Skeletal muscle satellite cell (primary cell): Measurements from ENCODE around the gene MLF2.

Experiments
- H3K27me3 ChIP-seq: 2 replicates; pipeline ENCODE4 v1.7.0; 2013; ENCODE audit warnings: low read length; ENCODE audit not compliant: control insufficient read depth, insufficient read depth
- H3K36me3 ChIP-seq: 2 replicates; pipeline ENCODE4 v1.7.0; 2013; ENCODE audit warnings: mild to moderate bottlenecking, control low read depth, low read length; ENCODE audit not compliant: insufficient read depth
- H3K4me1 ChIP-seq: 2 replicates; pipeline ENCODE4 v1.7.0; 2013; ENCODE audit warnings: low read length; ENCODE audit not compliant: control insufficient read depth, insufficient read depth
- H3K4me2 ChIP-seq: 2 replicates; pipeline ENCODE4 v1.7.0; 2013; ENCODE audit warnings: mild to moderate bottlenecking, low read length
- H3K4me3 ChIP-seq: 2 replicates; pipeline ENCODE4 v1.7.0; 2013; ENCODE audit warnings: low read length
- H3K9ac ChIP-seq: 2 replicates; pipeline ENCODE4 v1.7.0; 2013; ENCODE audit warnings: mild to moderate bottlenecking, low read depth, low read length, moderate library complexity
- H3K9me3 ChIP-seq: replicated peaks from 2 replicates; pipeline ENCODE4 v1.7.0; 2013; ENCODE audit warnings: mild to moderate bottlenecking, control low read depth, low read length

The MLF2 gene

DNA sequence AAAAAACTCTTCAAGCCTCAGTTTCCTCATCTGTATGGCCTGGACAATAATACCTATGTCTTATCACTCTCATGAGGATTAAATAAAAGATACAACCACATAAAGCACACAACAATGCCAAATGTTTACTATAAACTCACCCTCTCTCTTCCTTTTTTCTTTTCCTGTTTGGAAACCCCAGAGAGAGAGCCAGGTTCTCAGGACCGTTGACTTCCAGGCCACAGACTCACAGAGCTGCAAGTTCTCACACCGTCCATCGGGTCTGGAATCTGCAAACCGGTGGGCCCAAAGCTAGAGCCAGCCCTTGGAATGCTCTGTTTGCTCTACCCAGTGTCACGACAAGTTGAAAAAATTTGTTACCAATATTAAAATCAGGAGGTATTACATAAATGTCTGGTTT lies 31.8 kb upstream of the MLF2 start:
- Histone ChIP-seq H3K4me1 (no peaks in the 10 kb centered on the region), H3K9ac (no peak overlapping the region), H3K36me3 (no peaks in the 10 kb centered on the region), H3K4me3 (no peak overlapping the region), H3K4me2 (no peak overlapping the region), H3K9me3 (no peaks in the 10 kb centered on the region), H3K27me3 (no peaks in the 10 kb centered on the region)

DNA sequence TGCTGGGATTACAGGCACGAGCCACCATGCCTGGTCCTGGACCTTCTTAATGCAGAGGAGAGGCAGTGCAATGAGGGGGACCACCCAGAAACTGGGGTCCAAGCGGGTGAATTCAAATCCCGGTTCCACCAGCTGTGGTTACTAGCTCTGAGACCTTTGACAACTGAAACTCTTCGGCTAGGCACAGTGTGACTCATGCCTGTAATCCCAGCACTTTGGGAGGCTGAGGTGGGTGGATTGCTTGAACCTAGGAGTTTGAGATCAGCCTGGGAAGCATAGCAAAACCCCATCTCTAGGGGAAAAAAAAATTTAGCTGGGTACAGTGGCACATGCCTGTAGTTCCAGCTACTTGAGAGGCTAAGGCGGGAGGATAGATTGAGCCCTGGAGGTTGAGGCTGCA lies 31.4 kb upstream of the MLF2 start:
- no peaks in the 10 kb centered on the region for H3K27me3 ChIP-seq
- H3K4me1 ChIP-seq, result no peaks in the 10 kb centered on the region
- H3K36me3 ChIP-seq, result no peaks in the 10 kb centered on the region
- H3K4me3 ChIP-seq, result no peak overlapping the region
- H3K4me2 ChIP-seq, result no peak overlapping the region
- no peaks in the 10 kb centered on the region for H3K9me3 ChIP-seq
- no peak overlapping the region for H3K9ac ChIP-seq

DNA sequence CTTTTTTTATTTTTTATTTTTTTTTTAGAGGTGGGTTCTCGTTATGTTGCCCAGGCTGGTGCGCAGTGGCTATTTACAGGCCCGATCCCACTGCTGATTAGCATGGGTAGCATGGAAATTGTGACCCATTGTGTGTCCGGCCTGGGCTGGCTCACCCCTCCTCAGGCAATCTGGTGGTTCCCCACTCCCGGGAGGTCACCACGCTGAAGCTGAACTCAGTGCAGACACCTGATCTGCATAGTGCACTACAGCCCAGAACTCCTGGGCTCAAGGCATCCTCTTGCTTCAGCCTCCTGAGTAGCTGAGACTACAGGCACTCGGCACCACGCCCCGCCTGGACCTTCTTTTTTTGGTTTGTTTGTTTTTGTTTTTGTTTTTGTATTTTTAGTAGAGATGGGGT lies 30.9 kb upstream of the MLF2 start:
- no peaks in the 10 kb centered on the region for H3K4me1 ChIP-seq
- H3K4me3 ChIP-seq, result no peak overlapping the region
- no peaks in the 10 kb centered on the region for H3K36me3 ChIP-seq
- no peaks in the 10 kb centered on the region for H3K27me3 ChIP-seq
- H3K9ac ChIP-seq, result no peak overlapping the region
- no peaks in the 10 kb centered on the region for H3K9me3 ChIP-seq
- H3K4me2 ChIP-seq, result no peak overlapping the region

DNA sequence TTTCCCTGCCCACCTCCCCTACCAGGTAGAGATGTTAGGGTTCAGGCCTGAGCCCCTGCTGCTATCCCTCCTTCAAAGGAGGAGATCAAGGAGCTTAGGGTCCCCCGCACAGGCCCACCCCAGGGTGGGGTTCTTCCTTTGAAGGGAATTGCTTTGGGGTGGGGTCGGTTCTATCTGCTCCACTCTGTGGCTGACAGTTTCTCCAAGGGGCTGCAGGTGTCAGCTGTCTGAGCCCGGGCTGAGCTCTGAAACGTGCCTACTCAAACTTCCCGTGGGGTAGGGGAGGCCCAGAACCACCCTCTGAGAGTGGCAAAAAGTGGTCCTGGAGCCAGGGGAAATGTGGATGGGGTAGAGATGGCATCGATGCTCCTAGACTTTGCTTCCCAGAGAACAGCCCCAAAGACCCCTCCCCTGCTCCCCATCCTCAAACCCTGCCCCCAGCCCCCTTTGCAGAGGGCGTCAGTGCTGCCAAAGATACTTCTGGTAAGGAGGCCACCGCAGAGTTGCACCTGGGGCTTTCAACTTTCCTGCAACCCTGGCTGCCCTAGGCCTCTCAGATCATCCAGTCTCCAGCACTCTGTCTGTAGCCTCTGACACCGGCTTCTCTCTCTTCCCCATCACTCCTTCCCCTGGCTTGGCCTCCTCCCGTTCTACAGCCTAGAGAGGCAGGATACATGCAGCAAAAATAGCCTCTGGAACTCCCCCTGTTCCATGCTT lies 30.1 kb upstream of the MLF2 start:
- Histone ChIP-seq H3K4me1 (peaks cover 6% of the 10 kb centered on the region), H3K4me2 (no peak overlapping the region), H3K27me3 (no peaks in the 10 kb centered on the region), H3K9ac (no peak overlapping the region), H3K9me3 (no peaks in the 10 kb centered on the region), H3K36me3 (no peaks in the 10 kb centered on the region), H3K4me3 (no peak overlapping the region)

DNA sequence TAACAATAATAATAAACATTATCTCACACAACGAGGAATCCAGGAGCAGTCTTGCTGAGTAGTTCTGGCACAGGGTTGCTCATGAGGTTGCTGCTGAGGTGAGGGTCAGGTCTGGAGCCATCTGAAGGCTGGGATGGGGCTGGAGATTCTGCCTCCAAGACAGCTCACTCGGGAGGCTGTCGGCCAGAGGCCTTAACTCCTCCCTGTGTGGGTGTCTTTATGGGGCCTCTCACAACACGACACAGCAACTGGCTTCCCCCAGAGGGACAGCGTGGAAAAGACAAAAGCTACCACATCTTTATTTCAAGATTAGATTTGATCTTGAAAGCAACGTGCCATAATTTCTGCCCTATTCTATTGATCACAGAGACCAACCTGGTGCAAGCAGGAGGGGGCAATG lies 29.2 kb upstream of the MLF2 start:
- Histone ChIP-seq H3K36me3 (no peaks in the 10 kb centered on the region), H3K27me3 (no peaks in the 10 kb centered on the region), H3K9me3 (no peaks in the 10 kb centered on the region), H3K4me1 (peaks cover 6% of the 10 kb centered on the region), H3K4me3 (no peak overlapping the region), H3K9ac (no peak overlapping the region), H3K4me2 (no peak overlapping the region)

DNA sequence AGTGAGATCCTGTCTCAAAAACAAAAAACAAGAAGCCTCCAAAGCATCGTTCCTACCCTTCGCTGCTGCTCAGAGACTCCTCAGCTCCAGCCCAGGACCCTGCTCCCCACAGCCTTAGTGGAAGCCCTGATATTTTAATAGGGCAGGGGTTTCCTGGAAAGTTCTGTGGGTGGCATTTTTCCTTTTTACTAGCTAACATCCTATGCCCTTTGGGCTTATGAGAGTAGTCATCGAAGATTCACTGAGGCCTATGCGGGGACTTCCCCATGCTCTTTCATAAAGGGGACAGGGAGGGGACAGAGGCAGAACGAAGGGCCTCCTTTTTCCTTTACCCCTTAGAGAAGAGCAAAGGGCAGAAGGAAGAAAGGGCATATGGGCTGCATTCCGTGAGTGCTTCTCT lies 27.6 kb upstream of the MLF2 start:
- Histone ChIP-seq H3K27me3 (no peaks in the 10 kb centered on the region), H3K4me3 (no peak overlapping the region), H3K4me1 (peaks cover 6% of the 10 kb centered on the region), H3K36me3 (peaks cover 7% of the 10 kb centered on the region), H3K9me3 (no peaks in the 10 kb centered on the region), H3K9ac (no peak overlapping the region), H3K4me2 (no peak overlapping the region)

DNA sequence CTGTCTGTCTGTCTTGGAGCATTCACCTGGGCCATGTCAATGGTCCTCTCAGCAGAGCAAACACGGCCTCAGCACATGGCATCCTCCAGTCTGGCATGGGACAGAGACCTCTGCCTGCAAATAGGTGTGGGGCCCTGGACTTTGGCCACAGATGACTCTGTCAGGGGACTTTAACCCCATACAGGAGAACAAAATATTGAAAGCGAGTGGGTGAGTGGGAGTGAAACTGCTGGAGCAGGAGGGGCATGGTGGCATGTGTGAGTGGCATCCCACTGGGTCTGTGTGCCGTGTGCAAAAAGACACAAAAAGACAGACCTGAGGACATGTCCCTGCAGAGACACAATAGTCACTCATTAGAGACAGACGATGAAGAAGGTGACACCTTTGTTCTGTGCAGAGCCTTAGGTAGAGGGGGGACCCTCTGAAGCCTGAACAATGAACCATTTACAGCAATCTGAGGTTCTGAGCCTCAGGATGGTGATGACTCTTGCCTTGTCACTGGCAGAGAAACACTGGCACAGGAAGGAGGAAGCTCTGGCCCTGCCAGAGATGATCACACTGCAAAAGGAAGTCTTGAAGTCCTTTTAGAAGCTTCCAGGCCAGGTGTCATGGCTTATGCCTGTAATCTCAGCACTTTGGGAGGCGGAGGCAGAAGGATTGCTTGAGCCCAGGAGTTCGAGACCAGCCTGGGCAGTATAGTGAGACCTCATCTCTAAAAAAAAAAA lies 26.9 kb upstream of the MLF2 start:
- Histone ChIP-seq H3K9me3 (no peaks in the 10 kb centered on the region), H3K4me2 (no peak overlapping the region), H3K36me3 (peaks cover 14% of the 10 kb centered on the region), H3K27me3 (no peaks in the 10 kb centered on the region), H3K9ac (no peak overlapping the region), H3K4me3 (no peak overlapping the region), H3K4me1 (peaks cover 6% of the 10 kb centered on the region)

DNA sequence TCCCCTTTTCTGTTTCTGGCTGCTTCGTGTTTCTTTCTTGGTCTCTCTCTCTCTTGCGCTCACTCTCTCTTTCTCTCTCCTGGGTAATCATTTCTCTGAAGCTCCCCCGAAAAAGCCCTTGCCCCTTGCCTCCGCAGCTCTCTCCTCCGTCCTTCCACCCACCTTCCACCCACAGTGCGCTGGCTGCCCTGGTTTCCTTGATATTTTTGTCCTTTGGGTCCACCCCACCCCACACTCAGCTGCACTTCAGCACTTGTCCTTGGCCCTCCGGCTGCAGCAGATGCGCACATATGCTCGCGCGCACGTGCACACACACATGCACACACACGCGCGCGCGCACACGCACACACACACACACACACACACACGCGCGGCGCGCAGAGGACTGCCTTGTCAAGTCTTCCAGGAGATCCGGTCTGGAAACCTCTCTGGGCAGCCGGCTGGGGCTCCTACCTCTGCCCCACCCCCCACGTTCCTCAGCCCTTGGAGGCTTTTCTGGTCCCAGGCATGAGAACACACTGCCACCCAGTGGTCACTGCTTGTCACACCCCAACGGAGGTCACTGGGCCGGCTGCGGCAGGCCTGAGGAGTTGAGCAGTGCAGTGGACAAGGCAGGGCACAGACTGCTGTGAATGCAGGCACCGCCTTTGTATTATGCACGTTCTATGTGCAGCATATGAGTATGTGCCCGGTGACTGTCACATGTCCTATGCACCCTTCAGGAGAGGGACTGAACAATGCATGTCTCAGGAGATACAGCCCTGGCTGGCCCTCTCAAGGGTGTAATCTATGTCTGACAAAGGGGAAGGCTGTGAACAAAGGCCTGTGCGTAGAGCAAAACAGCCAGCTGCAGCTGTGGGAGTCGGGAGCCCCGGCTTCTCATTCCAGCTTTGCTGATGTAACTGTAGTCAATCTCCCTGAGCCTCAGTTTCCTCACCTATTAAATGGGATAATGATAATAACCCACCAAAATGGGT lies 25.9 kb upstream of the MLF2 start:
- peaks cover 16% of the 10 kb centered on the region for H3K36me3 ChIP-seq
- no peaks in the 10 kb centered on the region for H3K9me3 ChIP-seq
- no peaks in the 10 kb centered on the region for H3K27me3 ChIP-seq
- H3K4me1 ChIP-seq, result peaks cover 6% of the 10 kb centered on the region
- peak overlapping the region; percentile 70 for H3K4me2 ChIP-seq
- H3K4me3 ChIP-seq, result peak overlapping the region; percentile 35
- no peak overlapping the region for H3K9ac ChIP-seq

DNA sequence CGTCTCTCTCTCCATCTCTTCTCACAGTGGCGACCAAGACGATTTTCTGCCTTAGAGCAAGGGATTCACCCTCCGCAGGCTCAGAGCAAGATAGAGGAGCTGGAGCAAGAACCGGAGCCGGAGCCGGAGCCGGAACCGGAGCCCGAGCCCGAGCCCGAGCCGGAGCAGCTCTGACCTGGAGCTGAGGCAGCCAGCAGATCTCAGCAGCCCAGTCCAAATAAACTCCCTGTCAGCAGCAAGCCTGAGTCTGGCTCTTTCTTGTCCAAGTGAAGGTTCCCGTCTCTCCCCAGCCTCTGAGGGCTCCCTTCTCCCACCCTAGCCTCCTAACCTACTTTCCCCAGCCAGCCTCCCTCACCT lies 25.3 kb upstream of the MLF2 start:
- peak overlapping the region; percentile 35 for H3K4me3 ChIP-seq
- peak overlapping the region; percentile 70 for H3K4me2 ChIP-seq
- H3K27me3 ChIP-seq, result no peaks in the 10 kb centered on the region
- H3K36me3 ChIP-seq, result peaks cover 16% of the 10 kb centered on the region
- H3K9ac ChIP-seq, result no peak overlapping the region
- H3K9me3 ChIP-seq, result no peaks in the 10 kb centered on the region
- peaks cover 6% of the 10 kb centered on the region for H3K4me1 ChIP-seq

DNA sequence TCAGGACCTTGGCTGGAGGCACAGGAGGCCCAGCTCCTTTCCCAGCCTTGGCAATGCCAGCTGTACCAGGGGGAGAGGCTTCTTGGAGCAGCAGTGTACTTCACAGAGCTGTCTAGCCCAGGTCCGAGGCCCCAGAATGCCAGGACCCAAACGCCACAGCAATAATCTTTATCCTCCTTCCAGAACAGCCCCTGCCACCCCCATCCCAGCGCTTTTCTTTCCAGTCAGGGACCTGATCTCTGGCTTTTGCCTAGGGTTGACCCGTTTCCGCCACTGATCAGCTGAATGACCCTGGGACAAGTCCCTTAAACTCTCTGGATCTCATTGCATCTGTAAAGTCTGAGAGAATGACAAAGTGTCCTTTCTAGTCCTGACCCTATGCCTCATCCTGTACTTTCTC lies 24.4 kb upstream of the MLF2 start:
- Histone ChIP-seq H3K27me3 (no peaks in the 10 kb centered on the region), H3K4me1 (peaks cover 6% of the 10 kb centered on the region), H3K4me2 (no peak overlapping the region), H3K9ac (no peak overlapping the region), H3K36me3 (peaks cover 19% of the 10 kb centered on the region), H3K4me3 (no peak overlapping the region), H3K9me3 (no peaks in the 10 kb centered on the region)
